Measurements from ENCODE around the gene UCN.

Gene UCN

GRCh38 chr2:27261241-27261925 is 46.9 kb downstream of the UCN start:
- DNase-seq (ENCODE audit: low read depth in 2 of 2): no peak

GRCh38 chr2:27258051-27258450 is 50.2 kb downstream of the UCN start:
- DNase-seq (ENCODE audit: low read depth in 2 of 2): no peak
